ENCODE results near the gene CD70. TPM values are rescaled to one million over a fixed set of nuclear protein-coding genes. Genes with fewer than 3 reads are reported as not detected.

CD70 gene
- total RNA-seq, 3 donors from 2014 or later, result 1.0 TPM; not detected in 2

GRCh38 chr19:6626764-6627163 is 35.8 kb upstream of the CD70 start:
- Histone ChIP-seq H3K4me1 (ENCODE audit: low read depth) (no peaks in the 10 kb centered on the region), H3K4me3 (no peak overlapping the region), H3K36me3 (ENCODE audit: low read depth) (no peaks in the 10 kb centered on the region), H3K9me3 (peaks cover 6% of the 10 kb centered on the region)
- intact Hi-C loops (cut with DNase I, micrococcal nuclease), result no loop called here
- DNase-seq, result no peak
- ATAC-seq, result no peak
- TF ChIP-seq CTCF (IDR thresholded peaks at IDR 0.05), result no peak

GRCh38 chr19:6617374-6617773 is 26.4 kb upstream of the CD70 start:
- intact Hi-C loops (cut with DNase I, micrococcal nuclease), result no loop called here
- no peak for DNase-seq
- no peaks in the 10 kb centered on the region for H3K4me1 ChIP-seq (ENCODE audit: low read depth)
- TF ChIP-seq CTCF (IDR thresholded peaks at IDR 0.05), result no peak
- no peak for ATAC-seq
- no peaks in the 10 kb centered on the region for H3K9me3 ChIP-seq
- no peak overlapping the region for H3K4me3 ChIP-seq
- H3K36me3 ChIP-seq (ENCODE audit: low read depth), result no peaks in the 10 kb centered on the region

GRCh38 chr19:6616011-6616410 is 25.1 kb upstream of the CD70 start:
- H3K36me3 ChIP-seq (ENCODE audit: low read depth), result no peaks in the 10 kb centered on the region
- ATAC-seq (no peak), DNase-seq (no peak)
- intact Hi-C loops (cut with DNase I, micrococcal nuclease), result no loop called here
- H3K4me1 ChIP-seq (ENCODE audit: low read depth), result no peaks in the 10 kb centered on the region
- no peaks in the 10 kb centered on the region for H3K9me3 ChIP-seq
- no peak overlapping the region for H3K4me3 ChIP-seq
- TF ChIP-seq CTCF (IDR thresholded peaks at IDR 0.05), result no peak

- intact Hi-C loops (cut with DNase I, micrococcal nuclease), result no loop called here
- H3K9me3 ChIP-seq, result no peaks in the 10 kb centered on the region
- no peaks in the 10 kb centered on the region for H3K36me3 ChIP-seq (ENCODE audit: low read depth)
- H3K4me3 ChIP-seq, result no peak overlapping the region
- no peak for DNase-seq
- no peak for ATAC-seq
- no peak for TF ChIP-seq CTCF (IDR thresholded peaks at IDR 0.05)
- no peaks in the 10 kb centered on the region for H3K4me1 ChIP-seq (ENCODE audit: low read depth)
Observed at GRCh38 chr19:6613711-6614110, 22.8 kb upstream of the CD70 start.

- ATAC-seq (no peak), DNase-seq (no peak)
- intact Hi-C loops (cut with DNase I, micrococcal nuclease), result no loop called here
- Histone ChIP-seq H3K4me3 (no peak overlapping the region), H3K9me3 (no peaks in the 10 kb centered on the region), H3K36me3 (ENCODE audit: low read depth) (no peaks in the 10 kb centered on the region), H3K4me1 (ENCODE audit: low read depth) (no peaks in the 10 kb centered on the region)
- no peak for TF ChIP-seq CTCF (IDR thresholded peaks at IDR 0.05)
Observed at GRCh38 chr19:6610934-6611852, 20.2 kb upstream of the CD70 start.

All from mucosa of descending colon (tissue), 3 donors.